HepG2 (cell line): Measurements from ENCODE around the gene LCE2C. TPM values are rescaled to one million over a fixed set of nuclear protein-coding genes. Genes with fewer than 3 reads are reported as not detected.

Source experiments
- ATAC-seq: fragments of 200-7000 bp; cut with Tn5 transposase; 3 replicates; pipeline ENCODE4 v1.9.1; 2020; ENCODE audit warnings: mild to moderate bottlenecking, moderate library complexity
- BruUV-seq: library from RNA; stranded (reverse); fragments of 400-500 nt; replicated peaks from 2 replicates; lab custom pipeline; 2021; lab: Mats Ljungman, UMichigan
- CTCF ChIA-PET: fragments of 300-600 bp; formaldehyde crosslinking; extraction: SDS; loops from one replicate; lab custom pipeline; 2021; ENCODE audit warnings: low total read pairs, inconsistent platforms, low intra/inter-chr PET ratio; lab: Yijun Ruan, JAX
- POLR2A ChIA-PET: fragments of 350-600 bp; sonication (Branson Sonifier 250); formaldehyde crosslinking; loops from one replicate; lab custom pipeline; 2020; ENCODE audit warnings: antibody characterized with exemption, inconsistent platforms; lab: Yijun Ruan, JAX
- DNase-seq: peaks from one replicate; pipeline ENCODE4 v3.0.0-alpha.2; 2015; ENCODE audit warnings: low spot score
- FAIRE-seq: peaks from 3 replicates; lab custom pipeline; 2011; peaks lifted over from hg19 to GRCh38; lab: Jason Lieb, UNC
- H2AFZ ChIP-seq: one replicate; pipeline ENCODE4 v1.6.1; 2011; ENCODE audit warnings: low read length, inconsistent platforms
- H3K27ac ChIP-seq: fragments of 300-600 bp; 3 replicates; pipeline ENCODE4 v1.8.0; 2011; ENCODE audit warnings: mixed run types, mild to moderate bottlenecking, mixed read lengths, low read length, inconsistent platforms; ENCODE audit not compliant: insufficient read depth; ENCODE audit errors: extremely low read length
- H3K27me3 ChIP-seq, 2 experiments: fragments of 200-600 bp in 1 of 2; 2 replicates in 1 of 2; 3 replicates in 1 of 2; pipeline versions ENCODE4 v1.6.0 to v1.8.0; 2011; ENCODE audit warnings: low read length in 2 of 2, mild to moderate bottlenecking in 2 of 2, moderate library complexity in 2 of 2, inconsistent platforms in 1 of 2; ENCODE audit not compliant: insufficient read depth in 2 of 2, control insufficient read depth in 1 of 2
- H3K36me3 ChIP-seq, 2 experiments: fragments of 200-600 bp in 1 of 2; replicated peaks in 1 of 2; 2 replicates in 1 of 2; 3 replicates in 1 of 2; pipeline versions ENCODE4 v1.5.1 to v1.8.0; 2011; ENCODE audit warnings: low read length in 2 of 2, inconsistent platforms in 1 of 2; ENCODE audit not compliant: insufficient read depth in 2 of 2, control insufficient read depth in 1 of 2
- H3K4me1 ChIP-seq: 2 replicates; pipeline ENCODE4 v1.5.1; 2012; ENCODE audit warnings: low read length, inconsistent platforms; ENCODE audit not compliant: insufficient read depth
- H3K4me2 ChIP-seq: 2 replicates; pipeline ENCODE4 v1.6.0; 2011; ENCODE audit warnings: low read depth, low read length, inconsistent platforms
- H3K4me3 ChIP-seq, 3 experiments: fragments of 200-600 bp in 1 of 3; sonication (generic), shearing (Covaris generic) in 1 of 3; replicated peaks in 1 of 3; 2 replicates each; pipeline ENCODE4 v1.5.1; 2011 to 2016; ENCODE audit warnings: low read length in 3 of 3, inconsistent platforms in 2 of 3, low read depth in 2 of 3, mild to moderate bottlenecking in 2 of 3, control low read depth in 1 of 3, mixed read lengths in 1 of 3; ENCODE audit not compliant: insufficient read depth in 1 of 3
- H3K79me2 ChIP-seq: one replicate; pipeline ENCODE4 v1.6.1; 2011; ENCODE audit warnings: low read length, inconsistent platforms; ENCODE audit not compliant: insufficient read depth
- H3K9ac ChIP-seq: 2 replicates; pipeline ENCODE4 v1.6.0; 2011; ENCODE audit warnings: mild to moderate bottlenecking, low read depth, low read length, inconsistent platforms; ENCODE audit not compliant: insufficient read depth
- H3K9me3 ChIP-seq: 2 replicates; pipeline ENCODE4 v1.5.1; 2012; ENCODE audit warnings: mild to moderate bottlenecking, low read length
- H4K20me1 ChIP-seq: 2 replicates; pipeline ENCODE4 v1.6.0; 2011; ENCODE audit warnings: inconsistent platforms, mild to moderate bottlenecking, low read length, moderate library complexity; ENCODE audit not compliant: insufficient read depth
- ASH2L ChIP-seq: fragments of 300-600, 200-600 bp; sonication (generic); IDR thresholded peaks from 2 replicates; pipeline ENCODE4 v1.7.0; 2017; ENCODE audit warnings: low read depth, mild to moderate bottlenecking, moderate library complexity, mixed read lengths, low read length; ENCODE audit not compliant: insufficient read length
- KAT2B ChIP-seq: fragments of 150-350 bp; IDR thresholded peaks from 2 replicates; pipeline ENCODE4 v1.6.1; 2014; ENCODE audit warnings: low read depth, low read length, borderline replicate concordance
- MTA1 ChIP-seq: sonication (generic); formaldehyde crosslinking; IDR thresholded peaks from 2 replicates; pipeline ENCODE4 v1.4.0; 2020; ENCODE audit warnings: missing genetic modification reagents, mild to moderate bottlenecking, borderline replicate concordance
- POGK ChIP-seq: sonication (generic); formaldehyde crosslinking; conservative IDR thresholded peaks from 2 replicates; pipeline ENCODE4 v1.8.0; 2022; ENCODE audit warnings: mild to moderate bottlenecking, moderate library complexity, missing genetic modification reagents
- RBM22 ChIP-seq: fragments of 200-400 bp; formaldehyde crosslinking; optimal IDR thresholded peaks from 2 replicates; pipeline ENCODE3; 2017; ENCODE audit warnings: mild to moderate bottlenecking, low read length, moderate library complexity
- SNAPC5 ChIP-seq: sonication (generic); formaldehyde crosslinking; IDR thresholded peaks from 2 replicates; pipeline ENCODE4 v1.8.1; 2023; ENCODE audit warnings: mild to moderate bottlenecking, missing genetic modification reagents, borderline replicate concordance
- TBX2 ChIP-seq: sonication (generic); formaldehyde crosslinking; IDR thresholded peaks from 2 replicates; pipeline ENCODE4 v1.5.0; 2020; ENCODE audit warnings: missing genetic modification reagents, mild to moderate bottlenecking, borderline replicate concordance
- USF2 ChIP-seq, 2 experiments: sonication (generic) in 1 of 2; formaldehyde crosslinking in 1 of 2; IDR thresholded peaks; 2 replicates each; pipeline versions ENCODE4 v1.5.1 to v1.6.1; 2011 to 2020; ENCODE audit warnings: borderline replicate concordance in 1 of 2, low read depth in 1 of 2, low read length in 1 of 2, mild to moderate bottlenecking in 1 of 2, missing genetic modification reagents in 1 of 2, moderate library complexity in 1 of 2
- ZFP41 ChIP-seq: sonication (generic); formaldehyde crosslinking; IDR thresholded peaks from 2 replicates; pipeline ENCODE4 v1.4.0; 2020; ENCODE audit warnings: mild to moderate bottlenecking, missing genetic modification reagents, borderline replicate concordance
- ZMYM2 ChIP-seq: sonication (generic); formaldehyde crosslinking; IDR thresholded peaks from 2 replicates; pipeline ENCODE4 v1.8.0; 2022; ENCODE audit warnings: mild to moderate bottlenecking, missing genetic modification reagents
- ZNF296 ChIP-seq: sonication (generic); formaldehyde crosslinking; conservative IDR thresholded peaks from 2 replicates; pipeline ENCODE4 v1.5.0; 2020; ENCODE audit warnings: mild to moderate bottlenecking, missing genetic modification reagents
- ZNF34 ChIP-seq: sonication (generic); formaldehyde crosslinking; IDR thresholded peaks from 2 replicates; pipeline ENCODE4 v1.4.0; 2020; ENCODE audit warnings: mild to moderate bottlenecking, missing genetic modification reagents, borderline replicate concordance
- ZNF552 ChIP-seq: sonication (generic); formaldehyde crosslinking; IDR thresholded peaks from 2 replicates; pipeline ENCODE4 v1.9.0; 2022; ENCODE audit warnings: missing genetic modification reagents, mild to moderate bottlenecking, borderline replicate concordance
- ZNF609 ChIP-seq: sonication (generic); formaldehyde crosslinking; IDR thresholded peaks from 2 replicates; pipeline ENCODE4 v1.4.0; 2020; ENCODE audit warnings: mild to moderate bottlenecking, missing genetic modification reagents, borderline replicate concordance
- WGBS: methylation state at CpG from one replicate; pipeline ENCODE4 v1.1.6; 2017; ENCODE audit warnings: low lambda C conversion rate; 5-methylcytosine and 5-hydroxymethylcytosine counted together
- in situ Hi-C: cut with HindIII; loops from 2 replicates; pipeline ENCODE4 v1.10.0; 2017; ENCODE audit warnings: low pct_unique_long_range_greater_than_20kb; ENCODE audit not compliant: extremely low pct_ligation_motif_present
- intact Hi-C: fragments of 100-400 bp; cut with micrococcal nuclease; formaldehyde crosslinking; loops from one replicate; pipeline ENCODE4 v1.10.0; 2022; ENCODE audit not compliant: unreplicated experiment
- polyA plus RNA-seq, 8 experiments: library from polyadenylated mRNA; depleted of rRNA in 3 of 8; stranded (reverse) in 7 of 8; unstranded in 1 of 8; fragments of >200 nt; fragmentation: Illumina TruSeq in 4 of 8; extraction: Trizol in 4 of 8; gene quantifications; 2 replicates each; pipeline versions ENCODE4 v1.2.1 to v1.2.3, GENCODE V29; 2011 to 2016; ENCODE audit warnings: low read depth in 4 of 8, missing spikeins in 1 of 8, mixed read lengths in 1 of 8; ENCODE audit not compliant: insufficient read depth in 1 of 8
- total RNA-seq, 5 experiments: library from RNA; depleted of rRNA; stranded (reverse); fragments of >200 nt; fragmentation: Illumina TruSeq; extraction: Trizol; gene quantifications; 2 replicates each; pipeline ENCODE4 v1.2.3, GENCODE V29; 2016; ENCODE audit warnings: low read depth in 1 of 5

The LCE2C gene
- total and polyA plus RNA-seq, 2 of the 13 experiments (the other 11 are each of a cell fraction or from before 2014, with no cell fraction given), result not detected

GRCh38 chr1:152681616-152682015, 6.5 kb downstream of the LCE2C start:
- Histone ChIP-seq H3K36me3 (no peaks in the 10 kb centered on the region), H3K27me3 (0 out of 5 replicates have a peak, but pooled peaks cover 1 to 3% of the 10 kb centered on the region in 2 experiments), H3K79me2 (no peaks in the 10 kb centered on the region), H3K4me1 (no peaks in the 10 kb centered on the region), H2AFZ (no peak overlapping the region), H3K4me2 (no peak overlapping the region), H3K27ac (no peak overlapping the region), H3K9ac (no peak overlapping the region), H3K4me3 (no peak overlapping the region), H3K9me3 (no peaks in the 10 kb centered on the region), H4K20me1 (no peaks in the 10 kb centered on the region)
- 6% methylated on average over 2 of the region's 2 CpGs for WGBS
- BruUV-seq, result no TSS peak
- ATAC-seq, result no peak
- in situ Hi-C loops, result no loop called here
- CTCF ChIA-PET, result no interaction called here
- POLR2A ChIA-PET, result no interaction called here
- no peak for FAIRE-seq
- TF ChIP-seq ASH2L (no peak), ZNF296 (CRISPR knock-in tag) (no peak), RBM22 (no peak), USF2 (IDR thresholded peaks at IDR 0.05; ENCODE audit: low read depth, low read length) (no peak), USF2 (CRISPR knock-in tag; IDR thresholded peaks at IDR 0.05; ENCODE audit: borderline replicate concordance) (no peak), KAT2B (no peak), SNAPC5 (no peak), ZNF34 (CRISPR knock-in tag) (no peak), ZFP41 (no peak), ZNF609 (CRISPR knock-in tag) (no peak), ZMYM2 (CRISPR knock-in tag) (no peak), MTA1 (CRISPR knock-in tag) (no peak), ZNF552 (CRISPR knock-in tag) (no peak), TBX2 (CRISPR knock-in tag) (no peak), POGK (no peak)
- no peak for DNase-seq
- intact Hi-C loops, result no loop called here
